ENCODE results near the gene ZNF536.

The ZNF536 gene

DNA sequence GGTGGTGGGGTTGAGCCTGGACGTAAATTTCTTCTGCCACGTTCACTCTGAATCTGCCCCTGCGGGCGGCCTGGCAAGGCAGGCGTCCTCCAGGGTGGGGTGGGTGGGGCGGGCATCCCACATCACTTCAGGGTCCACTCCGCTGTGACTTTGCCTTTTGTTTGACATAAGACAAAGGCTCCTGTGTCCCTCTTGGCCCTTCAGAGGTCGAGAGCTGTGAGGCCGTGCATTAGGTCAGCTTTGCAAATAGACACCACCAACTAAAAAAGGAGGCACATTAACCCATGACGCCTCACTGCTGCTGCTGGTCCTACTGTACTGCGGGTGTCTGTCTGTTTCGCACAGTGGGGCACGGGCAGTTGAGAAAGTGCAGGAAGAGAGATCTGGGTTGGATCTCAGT is 10.5 kb upstream of the ZNF536 start:
- DNase-seq (ENCODE audit: low read depth in 1 of 2, low spot score in 1 of 2), result no peak

GRCh38 chr19:30362156-30362754 is 9.9 kb upstream of the ZNF536 start:
- DNase-seq (ENCODE audit: low read depth in 1 of 2, low spot score in 1 of 2), result no peak
- in situ Hi-C loops (cut with HindIII; ENCODE audit: low pct_unique_long_range_greater_than_20kb, low sequenced_read_pairs), result no loop called here
- TF ChIP-seq JUND (IDR thresholded peaks at IDR 0.05; ENCODE audit: low read depth), result no peak

More for the DNA sequence above, 10.5 kb upstream of the ZNF536 start:
- TF ChIP-seq JUND (IDR thresholded peaks at IDR 0.05; ENCODE audit: low read depth), result no peak
- in situ Hi-C loops (cut with HindIII; ENCODE audit: low pct_unique_long_range_greater_than_20kb, low sequenced_read_pairs), result no loop called here

- TF ChIP-seq JUND (IDR thresholded peaks at IDR 0.05; ENCODE audit: low read depth), result no peak
Observed at GRCh38 chr19:30363073-30363472, 9.1 kb upstream of the ZNF536 start.

GRCh38 chr19:30364866-30365800 is 7.1 kb upstream of the ZNF536 start:
- no peak for TF ChIP-seq JUND (IDR thresholded peaks at IDR 0.05; ENCODE audit: low read depth)
- in situ Hi-C loops (cut with HindIII; ENCODE audit: low pct_unique_long_range_greater_than_20kb, low sequenced_read_pairs), result no loop called here
- no peak for DNase-seq (ENCODE audit: low read depth in 1 of 2, low spot score in 1 of 2)

More at GRCh38 chr19:30363073-30363472, 9.1 kb upstream of the ZNF536 start:
- in situ Hi-C loops (cut with HindIII; ENCODE audit: low pct_unique_long_range_greater_than_20kb, low sequenced_read_pairs), result no loop called here
- DNase-seq (ENCODE audit: low read depth in 1 of 2, low spot score in 1 of 2), result no peak

GRCh38 chr19:30366282-30366681 is 5.9 kb upstream of the ZNF536 start:
- TF ChIP-seq JUND (IDR thresholded peaks at IDR 0.05; ENCODE audit: low read depth), result no peak
- in situ Hi-C loops (cut with HindIII; ENCODE audit: low pct_unique_long_range_greater_than_20kb, low sequenced_read_pairs), result no loop called here
- DNase-seq (ENCODE audit: low read depth in 1 of 2, low spot score in 1 of 2), result no peak

- in situ Hi-C loops (cut with HindIII; ENCODE audit: low pct_unique_long_range_greater_than_20kb, low sequenced_read_pairs), result no loop called here
- TF ChIP-seq JUND (IDR thresholded peaks at IDR 0.05; ENCODE audit: low read depth), result no peak
Observed at GRCh38 chr19:30367006-30367405, 5.2 kb upstream of the ZNF536 start.

DNA sequence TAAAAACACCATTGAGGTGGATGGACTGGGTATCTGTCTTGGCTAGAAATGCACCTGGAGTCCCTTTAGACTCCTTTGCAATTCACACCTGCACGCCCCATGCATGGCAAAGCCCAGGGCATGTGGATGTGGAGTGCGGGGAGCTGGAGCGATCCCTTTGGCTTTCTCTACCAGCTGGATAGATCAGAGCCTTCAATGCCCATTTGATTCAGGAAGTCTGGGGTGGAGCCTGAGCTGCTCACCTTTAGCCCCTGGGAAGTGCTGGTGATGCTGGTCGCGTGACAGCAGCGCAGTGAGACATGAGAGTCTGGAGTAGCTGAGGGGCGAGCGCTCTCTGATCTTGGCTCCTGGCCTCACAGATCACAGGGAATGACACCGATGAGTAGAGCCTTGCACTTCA is 4.8 kb upstream of the ZNF536 start:
- TF ChIP-seq JUND (IDR thresholded peaks at IDR 0.05; ENCODE audit: low read depth), result no peak
- DNase-seq (ENCODE audit: low read depth in 1 of 2, low spot score in 1 of 2), result no peak
- in situ Hi-C loops (cut with HindIII; ENCODE audit: low pct_unique_long_range_greater_than_20kb, low sequenced_read_pairs), result no loop called here

More at GRCh38 chr19:30367006-30367405, 5.2 kb upstream of the ZNF536 start:
- DNase-seq (ENCODE audit: low read depth in 1 of 2, low spot score in 1 of 2), result no peak

GRCh38 chr19:30369833-30370232 is 2.4 kb upstream of the ZNF536 start:
- in situ Hi-C loops (cut with HindIII; ENCODE audit: low pct_unique_long_range_greater_than_20kb, low sequenced_read_pairs), result no loop called here
- TF ChIP-seq JUND (IDR thresholded peaks at IDR 0.05; ENCODE audit: low read depth), result no peak
- no peak for DNase-seq (ENCODE audit: low read depth in 1 of 2, low spot score in 1 of 2)

GRCh38 chr19:30371161-30371836 is 885 bp upstream of the ZNF536 start:
- no peak for TF ChIP-seq JUND (IDR thresholded peaks at IDR 0.05; ENCODE audit: low read depth)
- in situ Hi-C loops (cut with HindIII; ENCODE audit: low pct_unique_long_range_greater_than_20kb, low sequenced_read_pairs), result no loop called here
- DNase-seq (ENCODE audit: low read depth in 1 of 2, low spot score in 1 of 2), result no peak

GRCh38 chr19:30373593-30373992 is 1.4 kb downstream of the ZNF536 start:
- in situ Hi-C loops (cut with HindIII; ENCODE audit: low pct_unique_long_range_greater_than_20kb, low sequenced_read_pairs), result no loop called here
- DNase-seq (ENCODE audit: low read depth in 1 of 2, low spot score in 1 of 2), result no peak

GRCh38 chr19:30374539-30374864 is 2.3 kb downstream of the ZNF536 start:
- DNase-seq (ENCODE audit: low read depth in 1 of 2, low spot score in 1 of 2), result no peak
- in situ Hi-C loops (cut with HindIII; ENCODE audit: low pct_unique_long_range_greater_than_20kb, low sequenced_read_pairs), result no loop called here
- no peak for TF ChIP-seq JUND (IDR thresholded peaks at IDR 0.05; ENCODE audit: low read depth)

More at GRCh38 chr19:30373593-30373992, 1.4 kb downstream of the ZNF536 start:
- TF ChIP-seq JUND (IDR thresholded peaks at IDR 0.05; ENCODE audit: low read depth), result no peak

- TF ChIP-seq JUND (IDR thresholded peaks at IDR 0.05; ENCODE audit: low read depth), result no peak
- no peak for DNase-seq (ENCODE audit: low read depth in 1 of 2, low spot score in 1 of 2)
- in situ Hi-C loops (cut with HindIII; ENCODE audit: low pct_unique_long_range_greater_than_20kb, low sequenced_read_pairs), result no loop called here
Observed at GRCh38 chr19:30374865-30375552, 2.8 kb downstream of the ZNF536 start.
